NCI-H526 treated with DMSO at 0.1 percent for 48 hours (cell line): ENCODE results near the gene STRADA.

Experiments
- DNase-seq: peaks from one replicate; lab custom pipeline; 2025; lab: John Stamatoyannopoulos, UW

The STRADA gene

GRCh38 chr17:63682981-63683380, 58.6 kb downstream of the STRADA start:
- DNase-seq = no peak

GRCh38 chr17:63682441-63682840, 59.2 kb downstream of the STRADA start:
- DNase-seq = no peak

GRCh38 chr17:63681530-63681929, 60.1 kb downstream of the STRADA start:
- DNase-seq = no peak

- DNase-seq = no peak
Measured at GRCh38 chr17:63680700-63681099, 60.9 kb downstream of the STRADA start.

GRCh38 chr17:63679214-63679613, 62.4 kb downstream of the STRADA start:
- DNase-seq = no peak

- no peak for DNase-seq
Measured at GRCh38 chr17:63676584-63676983, 65.0 kb downstream of the STRADA start.

- DNase-seq = peak; percentile 61
Measured at GRCh38 chr17:63675607-63676546, 65.7 kb downstream of the STRADA start.

GRCh38 chr17:63675231-63675606, 66.4 kb downstream of the STRADA start:
- DNase-seq = no peak

GRCh38 chr17:63672856-63673255, 68.7 kb downstream of the STRADA start:
- DNase-seq = no peak

GRCh38 chr17:63665527-63666214, 75.9 kb downstream of the STRADA start:
- DNase-seq = no peak

- DNase-seq = no peak
Measured at GRCh38 chr17:63659850-63660249, 81.7 kb downstream of the STRADA start.

- DNase-seq = no peak
Measured at GRCh38 chr17:63658366-63658765, 83.2 kb downstream of the STRADA start.

- no peak for DNase-seq
Measured at GRCh38 chr17:63657786-63658185, 83.8 kb downstream of the STRADA start.

GRCh38 chr17:63653050-63653449, 88.5 kb downstream of the STRADA start:
- DNase-seq = no peak
